HS-5 (cell line): ENCODE results near the gene SIPA1L2.

ENCODE experiments used
- DNase-seq: peaks from one replicate; pipeline ENCODE4 v3.0.0-alpha.2; 2012; ENCODE audit warnings: low read depth

SIPA1L2 gene, protein sequence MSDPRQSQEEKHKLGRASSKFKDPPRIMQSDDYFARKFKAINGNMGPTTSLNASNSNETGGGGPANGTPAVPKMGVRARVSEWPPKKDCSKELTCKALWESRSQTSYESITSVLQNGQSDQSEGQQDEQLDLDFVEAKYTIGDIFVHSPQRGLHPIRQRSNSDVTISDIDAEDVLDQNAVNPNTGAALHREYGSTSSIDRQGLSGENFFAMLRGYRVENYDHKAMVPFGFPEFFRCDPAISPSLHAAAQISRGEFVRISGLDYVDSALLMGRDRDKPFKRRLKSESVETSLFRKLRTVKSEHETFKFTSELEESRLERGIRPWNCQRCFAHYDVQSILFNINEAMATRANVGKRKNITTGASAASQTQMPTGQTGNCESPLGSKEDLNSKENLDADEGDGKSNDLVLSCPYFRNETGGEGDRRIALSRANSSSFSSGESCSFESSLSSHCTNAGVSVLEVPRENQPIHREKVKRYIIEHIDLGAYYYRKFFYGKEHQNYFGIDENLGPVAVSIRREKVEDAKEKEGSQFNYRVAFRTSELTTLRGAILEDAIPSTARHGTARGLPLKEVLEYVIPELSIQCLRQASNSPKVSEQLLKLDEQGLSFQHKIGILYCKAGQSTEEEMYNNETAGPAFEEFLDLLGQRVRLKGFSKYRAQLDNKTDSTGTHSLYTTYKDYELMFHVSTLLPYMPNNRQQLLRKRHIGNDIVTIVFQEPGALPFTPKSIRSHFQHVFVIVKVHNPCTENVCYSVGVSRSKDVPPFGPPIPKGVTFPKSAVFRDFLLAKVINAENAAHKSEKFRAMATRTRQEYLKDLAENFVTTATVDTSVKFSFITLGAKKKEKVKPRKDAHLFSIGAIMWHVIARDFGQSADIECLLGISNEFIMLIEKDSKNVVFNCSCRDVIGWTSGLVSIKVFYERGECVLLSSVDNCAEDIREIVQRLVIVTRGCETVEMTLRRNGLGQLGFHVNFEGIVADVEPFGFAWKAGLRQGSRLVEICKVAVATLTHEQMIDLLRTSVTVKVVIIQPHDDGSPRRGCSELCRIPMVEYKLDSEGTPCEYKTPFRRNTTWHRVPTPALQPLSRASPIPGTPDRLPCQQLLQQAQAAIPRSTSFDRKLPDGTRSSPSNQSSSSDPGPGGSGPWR (N-terminal part only)

DNA sequence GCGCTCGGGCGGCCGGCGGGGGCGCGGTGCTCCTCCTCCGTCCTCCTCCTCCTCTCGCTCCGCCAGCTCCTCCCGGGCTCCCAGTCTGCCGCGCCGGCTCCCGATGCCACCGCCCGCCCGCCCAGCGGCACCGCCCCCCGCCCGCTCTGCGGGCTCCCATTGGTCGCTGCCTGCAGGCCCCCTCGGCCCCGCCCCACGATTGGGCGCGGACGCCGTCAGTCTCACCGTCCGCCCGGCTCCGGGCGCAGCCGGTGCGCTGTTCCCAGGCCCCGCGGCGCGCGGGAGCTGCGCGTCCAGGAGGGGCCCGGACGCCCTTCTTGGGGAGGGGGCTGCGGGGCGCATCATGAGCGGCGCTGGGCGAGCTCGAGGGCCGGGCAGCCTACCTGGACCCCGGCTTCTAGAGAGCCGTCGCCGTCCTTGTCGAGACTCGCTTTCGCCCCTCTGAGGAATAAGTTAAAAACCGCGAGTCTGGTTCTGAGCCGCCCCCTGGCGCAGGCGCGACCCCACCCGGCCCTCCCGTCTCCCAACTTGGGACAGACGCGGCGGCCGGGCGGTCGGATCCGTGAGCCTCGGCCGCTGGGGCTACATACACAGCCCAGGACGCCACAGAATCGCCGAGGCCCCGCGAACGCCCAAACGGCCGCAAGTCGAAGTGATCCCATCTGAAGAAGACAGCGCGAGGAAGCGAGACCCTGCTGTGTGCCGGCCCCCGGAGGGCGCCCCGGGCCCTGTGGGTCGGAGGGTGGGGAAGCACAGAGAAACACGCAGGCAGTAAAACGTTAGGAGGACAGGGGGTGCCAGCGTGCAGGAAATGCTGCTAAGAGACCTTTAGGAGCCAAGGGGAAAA, at the start of gene SIPA1L2:
Gene SIPA1L2, minus strand, starts transcription at position 87 of the 847 bp plus-strand sequence. CDS start 114,794 bp downstream, outside the sequence.
- peak; percentile 38 for DNase-seq

DNA sequence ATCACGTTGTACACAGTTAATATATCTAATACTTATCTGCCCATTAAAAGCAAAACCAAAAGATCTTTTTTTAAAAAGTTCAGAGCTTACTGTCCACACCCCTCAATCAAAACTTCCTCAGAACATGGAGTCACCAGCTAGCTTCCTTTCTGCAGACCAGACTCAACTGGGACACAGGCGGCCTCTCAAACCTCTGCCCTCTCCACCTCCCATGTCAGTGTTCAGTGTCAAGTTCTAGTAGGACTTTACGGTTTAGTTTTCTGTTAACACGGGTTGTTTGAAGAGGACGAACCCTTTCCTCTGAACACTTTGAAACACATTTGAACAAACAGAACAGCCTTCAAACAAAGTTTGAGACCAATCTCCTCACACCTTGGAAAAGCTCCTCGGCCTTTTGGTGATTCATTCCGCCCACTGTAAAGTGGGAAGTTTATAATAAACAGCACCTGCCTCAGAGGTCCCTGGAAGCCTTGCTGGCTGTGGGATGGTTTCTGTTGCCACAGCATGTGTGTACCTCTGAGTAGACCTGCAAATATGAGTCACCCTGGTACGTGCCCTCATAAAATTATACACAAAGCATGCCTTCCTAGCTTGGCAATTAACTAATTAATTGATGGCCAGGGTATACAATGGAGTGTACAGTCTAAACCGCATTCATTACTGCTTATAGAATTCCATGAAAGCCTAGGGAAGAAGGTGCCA, 48.4 kb upstream of the SIPA1L2 start:
- DNase-seq, result no peak

DNA sequence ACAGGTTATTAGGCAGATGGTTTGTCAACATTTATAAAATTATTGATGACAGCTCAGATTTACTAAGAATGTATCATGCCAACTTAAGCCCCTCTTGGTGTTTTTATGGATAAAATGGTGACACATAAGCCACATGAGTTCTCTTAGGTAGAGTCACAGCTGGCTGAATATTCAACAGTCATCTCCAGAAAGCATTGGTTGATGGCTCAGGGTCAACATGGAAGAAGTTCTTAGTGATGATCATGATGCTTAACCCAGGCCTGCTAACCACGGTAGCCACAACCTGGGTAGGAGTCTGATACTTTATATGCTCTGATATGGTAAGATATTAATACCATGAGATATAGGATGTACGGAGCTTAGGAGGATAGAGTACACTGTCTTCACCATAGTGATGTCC, 46.4 kb upstream of the SIPA1L2 start:
- no peak for DNase-seq

DNA sequence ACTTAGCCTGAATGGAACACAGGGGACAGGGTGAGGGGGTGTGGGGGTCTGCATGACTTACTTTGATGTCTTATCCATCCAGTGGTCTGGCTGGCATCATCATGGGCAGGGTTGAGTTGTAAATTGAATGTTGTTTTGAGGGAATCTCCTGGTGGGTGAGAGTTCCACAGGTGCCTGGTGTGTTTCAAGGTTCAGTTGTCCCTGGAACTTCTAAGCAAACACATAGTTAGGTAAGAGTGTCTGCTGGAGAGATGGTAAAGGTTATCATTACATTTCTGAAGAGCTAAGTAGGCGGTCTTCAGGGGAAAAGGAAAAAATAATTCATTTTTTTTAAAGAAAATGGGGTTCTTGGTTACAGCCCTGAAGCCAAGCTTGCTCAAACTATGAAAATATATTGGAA, 46.0 kb upstream of the SIPA1L2 start:
- no peak for DNase-seq

DNA sequence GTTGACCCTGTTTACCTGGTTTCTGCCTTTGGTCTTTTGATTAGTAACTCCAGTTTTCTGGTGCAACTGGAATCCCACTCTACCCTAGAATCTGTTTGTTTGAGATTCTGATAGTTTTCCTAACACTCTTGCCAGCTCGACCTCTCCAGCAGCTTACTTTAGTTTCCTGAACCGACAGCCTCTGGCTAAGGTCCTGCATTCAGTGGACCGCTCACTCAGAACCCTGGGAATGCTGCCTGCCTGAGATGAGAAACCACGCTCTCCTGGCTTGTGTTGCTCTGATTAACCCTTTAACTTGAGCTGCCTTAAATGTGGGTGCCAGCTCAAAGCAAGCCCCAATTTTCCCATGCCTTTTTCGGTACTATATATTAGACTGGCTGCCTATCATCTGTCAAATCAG, 45.3 kb upstream of the SIPA1L2 start:
- DNase-seq, result no peak

- no peak for DNase-seq
These were observed 43.3 kb upstream of the SIPA1L2 start for GRCh38 chr1:232673256-232673655.

DNA sequence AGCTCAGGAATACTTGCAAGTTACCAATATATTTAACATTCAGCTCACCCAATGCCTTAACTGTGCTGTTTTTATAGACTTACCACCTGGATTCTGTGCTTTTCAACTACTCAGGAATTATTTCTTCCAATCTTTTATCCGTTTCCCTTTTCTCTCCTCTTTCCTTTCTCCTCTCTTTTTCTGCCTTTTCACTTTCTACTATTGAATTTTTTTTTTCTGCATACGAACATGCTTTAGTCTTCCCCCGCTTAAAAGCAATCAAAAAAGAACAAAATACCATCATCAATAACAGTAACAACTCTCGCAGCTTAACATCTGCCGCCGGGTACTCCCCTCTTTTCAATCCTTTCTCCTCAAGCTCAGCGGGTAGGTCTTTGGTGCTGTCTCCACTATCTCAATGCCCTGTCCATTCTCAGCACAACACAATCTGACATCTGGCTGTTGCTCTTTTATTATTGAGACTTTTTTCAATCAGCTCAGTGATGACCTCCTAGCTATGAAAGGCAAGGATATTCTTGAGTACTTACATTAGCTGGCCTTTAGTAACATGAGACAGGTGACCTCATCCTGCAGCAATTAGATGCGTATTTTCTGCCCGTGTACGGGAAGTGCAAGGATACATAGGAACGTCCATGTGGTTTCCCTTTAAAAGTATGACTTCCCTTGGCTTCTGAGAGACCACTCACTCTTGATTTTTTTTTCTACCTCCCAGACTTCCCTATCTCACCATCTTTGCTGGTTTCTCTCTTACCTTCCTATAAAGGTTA, 40.2 kb upstream of the SIPA1L2 start:
- no peak for DNase-seq

DNA sequence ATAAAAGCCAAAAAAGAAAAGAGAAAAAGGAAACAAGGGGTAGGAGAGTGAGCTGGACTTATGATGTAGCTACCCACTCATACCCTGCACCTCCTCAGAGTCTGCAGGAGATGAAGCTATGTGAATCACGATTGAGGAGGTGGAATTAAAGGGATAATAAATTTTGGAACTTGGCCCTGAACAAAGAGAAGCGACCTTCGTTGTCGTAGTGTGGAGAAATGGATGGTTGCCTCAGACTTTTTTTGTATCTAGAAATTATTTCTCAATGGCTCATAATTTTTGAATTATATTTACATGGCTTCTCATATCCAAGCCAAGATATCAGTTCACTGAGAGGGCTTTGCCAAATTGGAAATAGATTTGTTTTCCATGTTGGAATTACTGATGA, 37.8 kb upstream of the SIPA1L2 start:
- no peak for DNase-seq

DNA sequence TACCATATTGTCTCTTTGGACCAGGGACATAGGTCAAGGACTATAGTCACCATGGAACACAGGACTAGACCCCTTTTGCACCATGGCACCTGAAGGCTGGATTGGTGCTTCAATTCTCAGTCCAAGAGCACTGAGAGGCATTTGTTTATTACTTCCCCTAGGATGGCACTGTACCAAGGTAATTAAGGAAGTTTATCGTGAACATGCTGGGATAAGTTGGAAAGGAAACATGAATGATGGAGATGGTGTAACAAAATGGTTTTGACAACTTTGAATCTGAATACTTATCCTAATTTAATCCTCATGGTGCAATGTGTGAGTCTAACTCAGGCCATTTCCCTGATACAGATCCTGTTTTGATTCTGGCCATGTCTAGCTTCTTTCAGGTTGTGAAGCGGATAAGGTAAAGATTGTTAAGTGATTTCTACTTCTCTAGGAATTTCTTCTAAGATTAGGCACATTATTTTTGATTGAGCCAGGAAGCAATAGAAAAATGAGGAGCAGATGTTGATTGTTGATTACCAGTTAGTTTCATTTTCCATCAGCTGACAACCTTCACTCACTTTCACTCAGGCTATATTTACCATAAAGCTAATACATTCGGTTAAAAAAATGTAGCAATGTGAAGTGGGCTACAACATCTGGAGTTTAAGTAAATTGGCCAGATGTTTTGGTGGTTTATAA, 37.3 kb upstream of the SIPA1L2 start:
- no peak for DNase-seq

DNA sequence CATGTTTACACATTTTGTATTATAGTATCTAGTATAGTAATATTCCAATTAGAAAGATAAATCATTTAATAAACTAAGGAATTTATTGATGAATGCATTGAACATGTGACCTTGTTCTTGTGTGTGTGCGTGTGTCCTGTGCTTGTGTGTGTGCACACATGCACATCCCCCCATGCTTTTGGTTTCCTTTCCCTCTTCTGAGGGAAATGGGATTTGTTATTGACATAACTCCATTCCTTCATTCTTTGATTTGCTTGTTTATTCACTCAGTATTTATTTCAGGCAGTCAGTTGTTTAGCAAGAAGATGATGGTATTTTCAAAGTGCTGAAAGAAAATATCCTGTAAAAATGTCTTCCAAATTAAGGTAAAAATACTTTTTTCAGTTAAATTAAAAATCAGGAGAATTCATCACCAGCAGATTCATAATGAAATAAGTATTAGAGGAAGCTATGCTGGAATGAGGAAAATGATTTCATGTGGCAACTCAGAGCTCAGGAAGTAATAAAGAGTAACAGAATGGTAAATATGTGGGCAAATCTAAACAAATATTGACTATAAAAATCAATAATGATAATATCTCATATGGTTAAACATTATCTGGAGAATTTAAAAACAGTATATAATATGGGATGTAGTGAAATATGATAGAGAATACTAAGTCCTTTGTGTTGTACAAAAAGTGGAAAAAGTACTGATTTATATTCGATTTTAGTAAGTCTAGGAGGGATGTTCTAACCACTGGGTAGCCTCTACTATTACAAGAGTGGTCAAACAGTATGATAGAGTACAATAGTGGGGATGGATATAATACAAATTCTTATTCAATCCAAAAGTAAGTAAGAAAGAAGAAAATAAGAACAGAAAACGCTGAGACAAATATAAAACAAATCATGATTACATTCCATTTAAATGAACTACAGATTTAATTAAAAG, 35.2 kb upstream of the SIPA1L2 start:
- DNase-seq, result no peak

GRCh38 chr1:232662910-232663309, 33.0 kb upstream of the SIPA1L2 start:
- DNase-seq, result no peak

DNA sequence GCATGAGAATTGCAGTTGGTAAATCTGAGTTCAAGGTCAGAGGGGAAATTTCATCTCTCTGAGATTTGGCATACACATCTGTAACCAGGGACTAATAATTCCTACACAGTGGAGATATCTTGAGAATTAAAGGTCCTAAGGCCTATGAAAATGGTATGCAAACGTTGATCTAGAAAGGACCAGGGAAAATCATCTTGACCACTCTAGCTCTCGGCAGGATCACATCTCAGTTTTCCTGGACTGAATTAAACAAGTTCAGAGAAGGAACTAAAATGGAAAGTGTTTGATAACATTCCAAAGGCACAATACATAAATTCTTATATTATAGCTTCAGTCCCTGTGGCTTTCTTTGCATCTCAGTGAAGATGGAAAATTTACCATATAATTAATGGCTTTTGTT, 28.5 kb upstream of the SIPA1L2 start:
- no peak for DNase-seq

- no peak for DNase-seq
These were observed 27.6 kb upstream of the SIPA1L2 start for GRCh38 chr1:232657426-232658005.

- no peak for DNase-seq
These were observed 25.8 kb upstream of the SIPA1L2 start for GRCh38 chr1:232655746-232656085.

- DNase-seq, result no peak
These were observed 25.3 kb upstream of the SIPA1L2 start for GRCh38 chr1:232655028-232655745.

- no peak for DNase-seq
These were observed 23.9 kb upstream of the SIPA1L2 start for GRCh38 chr1:232653789-232654188.

DNA sequence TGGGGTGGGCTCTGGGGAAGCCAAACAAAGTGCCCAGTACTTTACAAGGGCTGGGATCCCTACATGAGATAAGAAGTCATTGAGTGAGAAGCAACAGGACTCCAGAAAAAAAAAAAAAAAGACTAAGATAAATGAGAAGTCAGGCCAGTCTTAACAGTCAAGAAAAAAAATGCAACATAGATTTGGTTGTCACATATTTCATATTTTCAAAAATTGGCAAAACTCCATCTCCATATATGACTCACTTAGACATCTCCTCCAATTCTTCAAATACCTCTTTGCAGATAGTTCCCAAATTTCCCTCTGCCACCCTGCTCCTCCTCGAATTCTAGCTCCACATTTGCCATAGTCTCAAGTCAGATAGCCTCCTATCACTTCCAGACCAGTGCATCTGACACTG, 20.9 kb upstream of the SIPA1L2 start:
- no peak for DNase-seq

GRCh38 chr1:232650418-232650817, 20.5 kb upstream of the SIPA1L2 start:
- no peak for DNase-seq
